ENCODE results near the gene NAALADL2.

Gene NAALADL2

GRCh38 chr3:175001091-175001490 is 142.0 kb downstream of the NAALADL2 start:
- no peak for DNase-seq

DNA sequence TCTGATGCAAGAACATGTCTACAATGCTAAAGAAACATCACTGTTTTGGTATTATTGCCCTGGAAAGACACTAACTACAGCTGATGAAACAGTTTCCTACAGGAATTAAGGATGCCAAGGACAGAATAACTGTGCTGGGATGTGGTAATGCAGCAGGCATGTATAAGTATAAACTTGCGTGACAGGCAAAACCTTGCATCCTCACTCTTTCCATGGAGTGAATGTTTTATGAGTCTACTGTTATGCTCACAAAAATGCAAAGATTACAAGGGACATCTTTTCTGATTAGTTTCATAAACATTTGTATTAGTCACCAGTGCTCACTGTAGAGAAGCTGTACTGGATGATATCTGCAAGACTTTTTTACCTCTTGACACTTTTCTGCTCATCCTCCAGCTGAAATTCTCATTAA is 143.6 kb downstream of the NAALADL2 start:
- DNase-seq, result no peak

GRCh38 chr3:175003590-175003989 is 144.5 kb downstream of the NAALADL2 start:
- DNase-seq, result no peak

DNA sequence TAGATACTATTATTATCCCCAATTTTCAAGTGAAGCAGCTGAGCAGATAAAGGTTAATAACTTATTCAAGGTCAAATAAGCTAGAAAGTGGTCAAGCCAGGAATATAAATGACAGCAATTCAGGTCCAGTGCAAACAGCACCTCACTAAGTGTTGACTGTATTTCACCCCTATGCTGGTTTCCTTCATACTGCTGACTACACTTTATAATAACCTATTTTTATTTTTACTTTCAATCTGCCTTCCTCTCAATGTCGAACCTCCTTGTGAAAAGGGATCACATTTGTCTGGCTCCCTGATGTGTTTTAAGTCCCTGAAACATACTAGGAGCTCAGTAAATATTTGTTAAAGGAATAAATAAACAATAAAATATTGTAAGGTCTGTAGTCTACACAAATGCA is 146.1 kb downstream of the NAALADL2 start:
- no peak for DNase-seq

DNA sequence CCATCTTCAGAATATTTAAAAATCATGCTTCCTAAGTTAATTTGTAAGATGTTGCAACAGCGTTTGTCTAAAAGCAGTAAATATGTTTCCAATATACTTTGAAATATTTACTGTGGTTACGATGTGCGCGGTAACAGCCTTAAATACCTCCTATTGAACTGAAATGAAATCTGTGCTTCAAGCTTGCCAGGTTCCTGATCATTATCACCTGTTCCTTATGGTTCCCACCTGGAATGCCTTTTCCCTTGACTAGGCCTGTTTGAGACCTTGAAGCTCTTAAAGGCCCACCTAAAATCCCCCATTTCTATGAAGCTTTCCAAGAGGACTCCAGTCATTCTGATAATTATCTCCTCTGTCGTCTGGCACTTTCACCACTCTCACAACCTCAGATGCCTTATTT is 146.7 kb downstream of the NAALADL2 start:
- no peak for DNase-seq

DNA sequence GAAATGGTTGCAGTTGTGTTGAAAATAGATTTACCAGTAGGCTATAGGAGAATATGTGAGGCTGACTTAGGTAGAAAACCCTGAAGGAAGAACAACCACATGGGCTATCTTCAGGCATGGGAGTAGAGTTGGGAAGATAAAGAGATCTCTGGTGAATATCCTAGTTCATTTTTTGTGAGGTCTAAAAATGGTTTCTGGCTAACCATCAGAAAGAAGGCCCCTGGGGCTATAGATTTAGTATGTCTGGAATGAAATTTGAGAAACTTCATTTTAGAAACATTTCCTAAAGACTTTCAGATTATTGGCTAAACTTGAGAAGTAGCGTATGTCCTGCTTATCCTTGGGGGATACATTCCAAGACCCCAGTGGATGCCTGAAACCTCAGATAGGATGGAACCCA is 148.2 kb downstream of the NAALADL2 start:
- no peak for DNase-seq

DNA sequence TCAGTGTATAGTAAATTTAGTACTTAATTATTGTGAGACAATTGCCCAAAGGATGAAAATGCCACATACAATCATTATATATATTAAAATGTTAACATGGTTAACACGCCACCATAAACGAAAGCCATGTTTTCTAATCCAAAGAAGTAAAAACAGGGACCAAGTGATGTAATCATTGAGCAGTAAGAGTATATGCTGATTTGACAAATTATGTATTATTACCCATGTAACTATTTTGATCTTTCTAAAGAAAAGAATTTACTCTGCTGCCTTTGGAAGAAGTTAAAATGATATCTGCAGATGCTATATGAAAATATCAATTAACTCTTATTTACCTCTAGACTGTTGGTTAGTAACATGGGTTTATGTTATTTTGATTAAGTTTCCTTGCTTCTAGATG is 150.2 kb downstream of the NAALADL2 start:
- no peak for DNase-seq

GRCh38 chr3:175015056-175015635 is 156.0 kb downstream of the NAALADL2 start:
- no peak for DNase-seq

DNA sequence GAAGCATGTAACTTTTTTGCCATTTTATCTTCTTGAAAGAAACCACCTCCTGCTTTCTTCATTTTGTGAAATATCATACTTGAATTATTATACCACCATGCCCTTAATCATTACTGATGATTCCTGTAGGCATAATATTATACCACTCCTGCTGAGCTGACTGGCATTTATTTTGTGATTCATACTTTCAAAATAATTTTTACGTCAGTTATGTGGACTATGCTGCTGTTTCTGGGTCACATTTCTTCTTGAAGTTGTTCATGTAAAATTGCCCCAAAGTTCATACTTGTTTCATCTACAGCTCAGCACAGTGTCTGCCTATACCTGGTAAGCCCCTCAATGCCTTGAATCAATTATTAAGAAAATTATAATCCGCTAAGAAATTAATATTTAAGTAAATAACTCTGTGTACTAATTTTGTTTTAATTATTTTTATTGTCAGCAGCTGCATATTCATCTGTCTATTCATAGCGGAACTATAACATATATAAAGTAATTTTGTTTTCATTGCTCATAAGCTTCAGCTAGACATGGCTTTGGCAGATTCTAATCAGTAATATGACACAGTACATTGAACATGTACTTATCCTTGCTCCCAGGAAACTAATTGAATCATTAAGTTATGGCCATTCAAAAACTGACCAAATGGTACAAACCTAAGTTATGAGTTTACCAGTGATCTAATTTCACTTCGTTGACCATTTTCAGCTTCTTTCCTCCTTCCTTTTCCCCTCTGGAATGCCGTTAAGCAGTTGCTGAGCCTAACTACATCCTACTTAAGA is 160.0 kb downstream of the NAALADL2 start:
- no peak for DNase-seq

GRCh38 chr3:175020101-175020500 is 161.0 kb downstream of the NAALADL2 start:
- DNase-seq, result no peak

GRCh38 chr3:175029828-175030227 is 170.7 kb downstream of the NAALADL2 start:
- no peak for DNase-seq

- no peak for DNase-seq
Measured at GRCh38 chr3:175039875-175040274, 180.7 kb downstream of the NAALADL2 start.

- no peak for DNase-seq
Measured at GRCh38 chr3:175041369-175041768, 182.2 kb downstream of the NAALADL2 start.

- no peak for DNase-seq
Measured at GRCh38 chr3:175046601-175047000, 187.5 kb downstream of the NAALADL2 start.

GRCh38 chr3:175047786-175048185 is 188.7 kb downstream of the NAALADL2 start:
- DNase-seq, result no peak

DNA sequence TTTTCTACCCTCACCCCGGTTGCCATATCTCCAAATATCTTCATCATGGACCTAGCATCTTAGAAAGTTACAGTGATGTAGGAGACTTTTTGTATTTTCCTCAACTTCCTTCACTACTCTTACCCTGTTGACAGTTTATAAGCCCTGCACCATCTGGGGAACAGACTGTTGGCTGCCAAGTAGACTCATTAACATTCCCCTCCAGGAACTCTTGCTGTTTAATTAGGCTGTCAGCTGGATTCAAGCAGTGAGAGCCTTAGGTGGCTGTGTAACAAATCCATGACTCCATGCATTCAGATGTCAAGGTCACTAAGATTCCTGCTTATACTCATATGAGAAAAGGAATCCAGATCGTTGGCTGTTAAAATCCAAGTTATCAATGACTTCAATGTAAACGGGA is 198.3 kb downstream of the NAALADL2 start:
- DNase-seq, result no peak

DNA sequence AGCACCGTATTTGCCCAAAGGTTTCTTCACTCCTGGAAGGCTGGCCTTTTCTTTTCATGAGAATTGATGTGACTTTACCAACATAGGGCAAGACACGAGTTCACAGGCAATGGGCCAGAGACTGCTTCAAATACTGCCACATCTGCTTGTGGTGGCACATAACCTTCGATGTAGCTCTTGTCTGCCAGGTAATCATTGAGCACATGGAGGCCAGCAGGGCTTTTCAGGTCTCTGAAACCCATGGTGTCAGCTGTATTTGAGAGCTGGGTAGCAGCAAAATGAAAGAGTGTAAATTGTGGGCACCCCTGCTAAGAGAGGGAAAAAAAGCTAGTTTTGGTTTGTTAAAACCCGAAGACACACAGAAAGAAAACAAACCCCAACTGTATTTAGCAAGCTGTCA is 200.7 kb downstream of the NAALADL2 start:
- DNase-seq, result no peak

- DNase-seq, result no peak
Measured at GRCh38 chr3:175065497-175065896, 206.4 kb downstream of the NAALADL2 start.

GRCh38 chr3:175066617-175067415 is 207.7 kb downstream of the NAALADL2 start:
- no peak for DNase-seq

GRCh38 chr3:175068587-175068986 is 209.5 kb downstream of the NAALADL2 start:
- no peak for DNase-seq

DNA sequence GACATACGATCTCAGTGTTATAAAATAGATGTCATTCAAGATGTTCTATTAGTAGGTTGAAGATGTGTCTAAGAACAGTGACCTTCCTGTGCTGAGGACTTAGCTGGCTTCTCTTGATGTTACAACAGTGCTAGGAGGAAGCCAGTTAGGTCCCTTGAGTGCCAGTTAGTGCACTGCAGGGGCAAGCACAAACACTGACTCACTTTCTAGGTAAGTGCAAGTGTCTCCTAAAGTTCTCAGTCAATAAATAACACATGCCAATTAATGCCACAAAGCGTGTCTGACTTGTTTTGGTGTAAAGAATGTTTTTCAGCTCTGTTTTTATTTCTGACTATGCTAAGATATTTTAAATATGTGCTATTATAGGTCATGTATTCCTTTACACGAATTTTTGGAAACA is 211.8 kb downstream of the NAALADL2 start:
- DNase-seq, result no peak

DNA sequence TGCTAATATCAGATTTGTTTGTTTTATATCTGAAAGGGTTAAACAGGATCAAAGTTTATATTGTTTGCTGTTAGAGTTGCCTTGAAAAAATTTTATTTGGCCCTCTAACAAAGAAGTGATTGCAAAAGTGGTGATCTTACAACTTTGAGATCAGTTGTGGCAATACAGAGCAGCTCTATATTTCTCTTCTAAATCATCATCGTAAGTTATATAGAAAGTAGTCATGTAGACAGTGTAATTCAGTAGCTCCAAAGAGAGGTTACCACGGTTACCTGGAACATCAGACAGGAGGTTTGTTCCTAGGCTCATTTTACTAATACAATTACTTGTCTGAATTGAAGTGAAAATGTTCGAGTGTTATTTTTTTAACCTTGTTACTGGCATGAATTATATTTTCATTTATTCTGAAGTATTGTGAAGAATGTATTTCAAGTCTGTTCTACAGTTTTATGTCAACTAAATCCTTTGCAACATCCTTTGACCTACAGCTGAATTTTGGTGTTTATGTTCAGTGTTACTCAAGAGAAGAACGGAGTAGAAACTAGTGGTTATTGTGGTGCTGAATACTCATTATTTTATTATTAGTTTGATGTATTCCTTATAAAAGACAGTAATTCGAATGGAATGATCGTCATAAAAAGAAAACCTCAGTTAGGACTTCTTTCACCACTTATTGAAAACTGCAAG is 214.2 kb downstream of the NAALADL2 start:
- DNase-seq, result no peak

DNA sequence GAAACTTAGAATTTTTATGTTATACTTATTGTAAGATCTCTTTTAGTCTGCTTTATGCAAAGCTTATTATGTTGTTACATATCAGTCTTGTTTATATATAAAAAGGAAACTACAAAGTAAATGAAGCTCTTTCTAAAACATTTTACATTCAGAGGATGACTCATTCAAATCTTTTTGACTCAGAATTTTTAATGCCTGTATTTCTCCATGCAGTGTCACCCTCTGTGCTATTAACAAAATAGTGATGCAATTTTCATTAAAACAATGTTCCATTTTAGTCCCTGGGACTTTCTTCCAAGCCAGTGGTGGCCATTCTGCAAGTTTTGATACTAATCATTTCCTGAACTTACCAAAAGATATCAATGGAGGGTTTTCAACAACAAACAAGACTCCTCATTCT is 216.1 kb downstream of the NAALADL2 start:
- DNase-seq, result no peak
